DMS153 (cell line): ENCODE results near the gene NELFCD.
"Not testable (repeated sequence)": the region's sequence is repeated elsewhere in the genome, so short reads cannot be mapped to it uniquely, and the experiment has no call there.

ENCODE experiments used
- DNase-seq: peaks from one replicate; lab custom pipeline; 2025; lab: John Stamatoyannopoulos, UW

Gene NELFCD

GRCh38 chr20:58973179-58973578, 7.9 kb upstream of the NELFCD start:
- DNase-seq, result no peak

GRCh38 chr20:58973866-58974265, 7.2 kb upstream of the NELFCD start:
- no peak for DNase-seq

GRCh38 chr20:58975353-58975752, 5.7 kb upstream of the NELFCD start:
- DNase-seq, result no peak

GRCh38 chr20:58976061-58976730, 4.9 kb upstream of the NELFCD start:
- no peak for DNase-seq

- DNase-seq, result no peak
Observed at GRCh38 chr20:58978351-58979190, 2.5 kb upstream of the NELFCD start.

- no peak for DNase-seq
Observed at GRCh38 chr20:58981628-58982364, 740 bp downstream of the NELFCD start.

GRCh38 chr20:58982406-58983114, 1.5 kb downstream of the NELFCD start:
- DNase-seq, result no peak

- DNase-seq, result not testable (repeated sequence)
Observed at GRCh38 chr20:58983115-58983468, 2.0 kb downstream of the NELFCD start.

- DNase-seq, result no peak
Observed at GRCh38 chr20:58984691-58985090, 3.6 kb downstream of the NELFCD start.

GRCh38 chr20:58985656-58986055, 4.6 kb downstream of the NELFCD start:
- DNase-seq, result no peak

- DNase-seq, result no peak
Observed at GRCh38 chr20:58986286-58986967, 5.4 kb downstream of the NELFCD start.

- no peak for DNase-seq
Observed at GRCh38 chr20:58986968-58987517, 6.0 kb downstream of the NELFCD start.

- no peak for DNase-seq
Observed at GRCh38 chr20:58987790-58988564, 6.9 kb downstream of the NELFCD start.

- no peak for DNase-seq
Observed at GRCh38 chr20:58988565-58988882, 7.5 kb downstream of the NELFCD start.

- DNase-seq, result no peak
Observed at GRCh38 chr20:58989196-58989595, 8.1 kb downstream of the NELFCD start.

- no peak for DNase-seq
Observed at GRCh38 chr20:58990651-58991445, 9.8 kb downstream of the NELFCD start.

- DNase-seq, result no peak
Observed at GRCh38 chr20:58991715-58992114, 10.7 kb downstream of the NELFCD start.

GRCh38 chr20:58992911-58993310, 11.9 kb downstream of the NELFCD start:
- no peak for DNase-seq

- no peak for DNase-seq
Observed at GRCh38 chr20:58993332-58994248, 12.5 kb downstream of the NELFCD start.
